HG03175 (cell line): Measurements from ENCODE around the gene CENPP.

Source experiments
- ATAC-seq: cut with Tn5 transposase; IDR thresholded peaks from one replicate; pipeline ENCODE4 v1.9.1; 2021; ENCODE audit warnings: mild to moderate bottlenecking, moderate library complexity; ENCODE audit not compliant: unreplicated experiment

Gene CENPP

DNA sequence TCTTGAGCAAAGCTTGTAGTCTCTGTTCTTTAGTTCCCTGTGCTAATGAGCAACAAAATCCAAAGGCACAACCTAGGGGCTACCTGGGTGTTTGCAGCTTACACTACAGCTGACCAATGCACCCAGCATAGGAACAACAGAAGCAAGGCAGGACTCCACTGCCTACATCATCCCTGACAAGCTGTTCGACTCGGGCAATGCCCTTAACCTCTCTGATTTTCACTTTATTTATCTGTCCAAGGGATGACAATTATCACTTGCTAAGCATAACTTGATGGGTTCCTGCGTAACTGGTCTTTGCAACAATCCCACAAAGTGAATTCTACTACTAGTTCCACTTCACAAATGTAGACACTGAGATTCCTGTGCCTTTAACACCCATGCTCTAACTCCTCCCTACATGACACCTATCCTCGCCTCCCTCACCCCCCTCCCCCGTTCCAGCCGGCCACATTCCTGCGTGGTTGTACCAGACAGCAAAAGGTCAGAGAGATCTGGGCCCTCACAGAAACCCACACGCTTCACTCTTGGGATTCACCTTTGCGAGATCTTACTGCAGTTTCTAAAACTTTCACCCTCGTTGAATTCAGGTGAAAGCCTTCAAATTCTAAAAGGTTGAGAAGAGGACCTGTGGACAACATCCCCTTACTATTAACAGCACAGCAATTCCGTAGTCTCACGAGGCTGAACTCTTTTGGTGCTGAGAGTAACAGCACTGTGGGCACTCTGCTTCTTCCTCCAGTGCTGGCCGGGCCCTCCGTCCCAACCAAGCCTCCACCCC is 343.2 kb downstream of the CENPP start:
- ATAC-seq: no peak

DNA sequence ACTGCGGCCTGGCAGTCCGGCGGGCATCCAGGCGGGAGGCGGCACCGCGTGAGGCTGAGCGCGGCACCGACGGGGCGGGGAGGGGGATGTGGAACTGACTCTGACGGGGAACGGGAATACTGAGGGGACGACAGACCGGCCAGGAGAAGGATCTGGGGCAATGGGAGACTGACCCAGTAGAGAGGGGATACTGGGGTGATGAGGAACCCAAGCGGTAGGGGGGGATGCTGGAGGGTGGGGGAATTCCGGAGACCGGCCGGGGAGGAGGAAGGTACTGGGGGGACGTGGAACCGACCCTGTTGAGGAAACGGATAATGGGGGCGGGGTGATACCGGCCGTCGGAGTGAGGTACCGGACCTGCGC is 343.8 kb downstream of the CENPP start:
- ATAC-seq: no peak
